Kasumi-1 (cell line): Measurements from ENCODE around the gene ABCE1.

Source experiments
- DNase-seq, 2 experiments: peaks; one replicate each; lab custom pipeline; 2025; lab: John Stamatoyannopoulos, UW

Gene ABCE1

GRCh38 chr4:145177511-145177905 is 79.4 kb downstream of the ABCE1 start:
- peak in 1 of 2 experiments; percentile 44 for DNase-seq

GRCh38 chr4:145177906-145178538 is 79.9 kb downstream of the ABCE1 start:
- peak; percentile 76 for DNase-seq

- peak in 1 of 2 experiments; percentile 34 for DNase-seq
These were observed 80.7 kb downstream of the ABCE1 start for GRCh38 chr4:145178740-145179280.
